Hematopoietic multipotent progenitor cell treated with erythropoietin and hydrocortisone succinate and interleukin-3 and kit ligand, for 6 days (in vitro differentiated cells): ENCODE results near the gene CDKN2C.
"Not testable (repeated sequence)": the region's sequence is repeated elsewhere in the genome, so short reads cannot be mapped to it uniquely, and the experiment has no call there.

ENCODE experiments used
- DNase-seq: peaks from one replicate; pipeline ENCODE4 v3.0.0-alpha.2; 2015

Gene CDKN2C

GRCh38 chr1:50969611-50970508, at the start of gene CDKN2C:
TSS of gene CDKN2C (plus strand) at chr1:50970245. CDS start at chr1:50970369, 124 bp downstream.
- peak; percentile 91 for DNase-seq

- no peak for DNase-seq
These were observed 49.6 kb upstream of the CDKN2C start for GRCh38 chr1:50920409-50920808.

- no peak for DNase-seq
These were observed 49.0 kb upstream of the CDKN2C start for GRCh38 chr1:50921029-50921428.

GRCh38 chr1:50923564-50923963, 46.5 kb upstream of the CDKN2C start:
- DNase-seq = no peak

- peak; percentile 71 for DNase-seq
These were observed 40.6 kb upstream of the CDKN2C start for GRCh38 chr1:50929376-50929958.

GRCh38 chr1:50930193-50930592, 39.9 kb upstream of the CDKN2C start:
- DNase-seq = no peak

GRCh38 chr1:50930965-50931737, 38.9 kb upstream of the CDKN2C start:
- peak; percentile 16 for DNase-seq

GRCh38 chr1:50932043-50932442, 38.0 kb upstream of the CDKN2C start:
- not testable (repeated sequence) for DNase-seq

GRCh38 chr1:50933770-50934169, 36.3 kb upstream of the CDKN2C start:
- not testable (repeated sequence) for DNase-seq

GRCh38 chr1:50934838-50935237, 35.2 kb upstream of the CDKN2C start:
- DNase-seq = no peak

GRCh38 chr1:50935276-50935675, 34.8 kb upstream of the CDKN2C start:
- DNase-seq = not testable (repeated sequence)

- DNase-seq = no peak
These were observed 33.7 kb upstream of the CDKN2C start for GRCh38 chr1:50936321-50936720.

GRCh38 chr1:50940291-50940690, 29.8 kb upstream of the CDKN2C start:
- no peak for DNase-seq

- no peak for DNase-seq
These were observed 27.7 kb upstream of the CDKN2C start for GRCh38 chr1:50942334-50942733.

- DNase-seq = no peak
These were observed 20.6 kb upstream of the CDKN2C start for GRCh38 chr1:50949286-50949982.

GRCh38 chr1:50950396-50950795, 19.6 kb upstream of the CDKN2C start:
- no peak for DNase-seq

GRCh38 chr1:50952566-50952965, 17.5 kb upstream of the CDKN2C start:
- DNase-seq = not testable (repeated sequence)

- DNase-seq = no peak
These were observed 14.9 kb upstream of the CDKN2C start for GRCh38 chr1:50955116-50955515.

GRCh38 chr1:50959303-50959912, 10.6 kb upstream of the CDKN2C start:
- peak; percentile 69 for DNase-seq

- DNase-seq = peak; percentile 97
These were observed 9.9 kb upstream of the CDKN2C start, which contains the start of gene FAF1 for GRCh38 chr1:50959913-50960844. TSS of gene FAF1 (minus strand) at chr1:50960267. CDS start at chr1:50959811, 456 bp downstream.

- no peak for DNase-seq
These were observed 5.2 kb upstream of the CDKN2C start for GRCh38 chr1:50964863-50965262.
